Colonic mucosa (tissue), 4 donors: Measurements from ENCODE around the gene UQCRHL. TPM values are rescaled to one million over a fixed set of nuclear protein-coding genes. Genes with fewer than 3 reads are reported as not detected.

Experiments used
- DNase-seq: peaks from one replicate; pipeline ENCODE4 v3.0.0-alpha.2; 2020
- H3K27ac ChIP-seq: fragments of 200-600 bp; one replicate; pipeline ENCODE4 v1.8.0; 2021
- H3K27me3 ChIP-seq: fragments of 200-600 bp; one replicate; pipeline ENCODE4 v1.8.0; 2021
- H3K36me3 ChIP-seq: fragments of 200-600 bp; one replicate; pipeline ENCODE4 v1.8.0; 2021
- H3K4me1 ChIP-seq: fragments of 200-600 bp; one replicate; pipeline ENCODE4 v1.8.0; 2021; ENCODE audit warnings: mild to moderate bottlenecking
- H3K4me3 ChIP-seq: fragments of 200-600 bp; one replicate; pipeline ENCODE4 v1.8.0; 2021
- H3K9ac ChIP-seq, 2 donors: one replicate each; pipeline ENCODE4 v1.7.0; 2013; ENCODE audit warnings: control low read depth in 2 of 2, low read depth in 2 of 2, low read length in 2 of 2
- H3K9me3 ChIP-seq: fragments of 200-600 bp; one replicate; pipeline ENCODE4 v1.8.0; 2021
- CTCF ChIP-seq: fragments of 200-600 bp; IDR thresholded peaks from one replicate; pipeline ENCODE4 v1.8.0; 2022; ENCODE audit warnings: antibody characterized with exemption, mild to moderate bottlenecking
- intact Hi-C: fragments of 100-400 bp; cut with DNase I; formaldehyde crosslinking; loops from one replicate; pipeline ENCODE4 v1.14.1; 2022
- total RNA-seq, 2 donors: library from RNA; stranded (reverse); fragmentation: NEBNext Ultra II Directional in 1 of 2; extraction: Animal tissue kit (Norgen Biotek cat#: 25700) in 1 of 2; gene quantifications; one replicate each; pipeline ENCODE4 v1.2.1, GENCODE V29; 2021
- donor health status: healthy.
- donor health status: DM: no; HTN: no; CAD: no.
- donor health status: DM: no; HTN: no; CAD: no.

Gene UQCRHL
- total RNA-seq, 2 donors from 2014 or later: 2.4 to 3.2 TPM

- Histone ChIP-seq H3K4me3 (no peak overlapping the region), H3K9ac (no peak overlapping the region), H3K27ac (no peak overlapping the region), H3K9me3 (no peaks in the 10 kb centered on the region), H3K36me3 (no peaks in the 10 kb centered on the region), H3K4me1 (peaks cover 4% of the 10 kb centered on the region), H3K27me3 (no peaks in the 10 kb centered on the region)
- TF ChIP-seq CTCF: no peak
- intact Hi-C loops: no loop called here
- DNase-seq: no peak
Observed at GRCh38 chr1:15777909-15778707, 29.3 kb downstream of the UQCRHL start.

- intact Hi-C loops: no loop called here
- Histone ChIP-seq H3K4me3 (no peak overlapping the region), H3K9ac (no peak overlapping the region), H3K27ac (no peak overlapping the region), H3K4me1 (peaks cover 4% of the 10 kb centered on the region), H3K36me3 (peaks cover 14% of the 10 kb centered on the region), H3K27me3 (no peaks in the 10 kb centered on the region), H3K9me3 (no peaks in the 10 kb centered on the region)
- DNase-seq: no peak
- TF ChIP-seq CTCF: no peak
Observed at GRCh38 chr1:15775706-15776105, 31.7 kb downstream of the UQCRHL start.

- no peak overlapping the region for H3K9ac ChIP-seq
- H3K4me1 ChIP-seq: no peaks in the 10 kb centered on the region
- no peak overlapping the region for H3K4me3 ChIP-seq
- peaks cover 21% of the 10 kb centered on the region for H3K36me3 ChIP-seq
- TF ChIP-seq CTCF: no peak
- H3K27me3 ChIP-seq: no peaks in the 10 kb centered on the region
- DNase-seq: no peak
- no peaks in the 10 kb centered on the region for H3K9me3 ChIP-seq
- no peak overlapping the region for H3K27ac ChIP-seq
- intact Hi-C loops: no loop called here
Observed at GRCh38 chr1:15771836-15772515, 35.5 kb downstream of the UQCRHL start.

GRCh38 chr1:15770313-15770962 lies 37.0 kb downstream of the UQCRHL start:
- Histone ChIP-seq H3K4me3 (no peak overlapping the region), H3K9me3 (no peaks in the 10 kb centered on the region), H3K4me1 (no peaks in the 10 kb centered on the region), H3K27me3 (no peaks in the 10 kb centered on the region), H3K9ac (no peak overlapping the region), H3K27ac (no peak overlapping the region), H3K36me3 (peaks cover 21% of the 10 kb centered on the region)
- intact Hi-C loops: no loop called here
- no peak for DNase-seq
- TF ChIP-seq CTCF: no peak

- Histone ChIP-seq H3K9me3 (no peaks in the 10 kb centered on the region), H3K9ac (no peak overlapping the region), H3K27me3 (no peaks in the 10 kb centered on the region), H3K4me3 (no peak overlapping the region), H3K36me3 (peaks cover 21% of the 10 kb centered on the region), H3K4me1 (peaks cover 15% of the 10 kb centered on the region), H3K27ac (no peak overlapping the region)
- TF ChIP-seq CTCF: no peak
- intact Hi-C loops: no loop called here
- DNase-seq: no peak
Observed at GRCh38 chr1:15768388-15768787, 39.1 kb downstream of the UQCRHL start.
